Colon (tissue), 2 donors: ENCODE results near the gene PDGFA.
"Not testable (repeated sequence)": the region's sequence is repeated elsewhere in the genome, so short reads cannot be mapped to it uniquely, and the experiment has no call there.

Experiments used
- FAIRE-seq: peaks from 2 replicates; lab custom pipeline; 2012; peaks lifted over from hg19 to GRCh38; lab: Jason Lieb, UNC
- donor health status: control.
- donor health status: control.

The PDGFA gene

DNA sequence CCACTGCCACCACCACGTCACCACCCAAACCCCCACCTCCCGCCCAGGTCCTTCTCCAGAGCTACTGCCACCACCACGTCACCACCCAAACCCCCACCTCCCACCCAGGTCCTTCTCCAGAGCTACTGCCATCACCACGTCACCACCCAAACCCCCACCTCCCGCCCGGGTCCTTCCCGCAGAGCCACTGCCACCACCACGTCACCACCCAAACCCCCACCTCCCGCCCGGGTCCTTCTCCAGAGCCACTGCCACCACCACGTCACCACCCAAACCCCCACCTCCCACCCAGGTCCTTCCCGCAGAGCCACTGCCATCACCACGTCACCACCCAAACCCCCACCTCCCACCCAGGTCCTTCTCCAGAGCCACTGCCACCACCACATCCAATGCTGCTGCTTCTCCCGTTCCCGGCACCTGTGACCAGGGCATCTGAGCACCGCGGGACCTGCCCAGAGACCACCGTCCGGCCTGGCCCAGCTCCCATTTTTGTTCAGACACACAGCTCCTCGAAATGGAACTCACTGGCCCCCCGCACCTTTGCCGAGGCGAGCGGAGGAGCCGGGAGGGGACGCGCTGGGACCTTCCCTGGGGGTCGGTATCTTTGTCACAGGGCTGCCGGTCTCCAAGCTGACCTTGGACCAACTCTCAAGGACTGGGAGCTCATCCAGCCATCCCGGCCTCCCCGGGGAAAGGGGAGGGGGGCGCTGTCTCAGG lies 32.7 kb upstream of the PDGFA start:
- FAIRE-seq = not testable (repeated sequence)

DNA sequence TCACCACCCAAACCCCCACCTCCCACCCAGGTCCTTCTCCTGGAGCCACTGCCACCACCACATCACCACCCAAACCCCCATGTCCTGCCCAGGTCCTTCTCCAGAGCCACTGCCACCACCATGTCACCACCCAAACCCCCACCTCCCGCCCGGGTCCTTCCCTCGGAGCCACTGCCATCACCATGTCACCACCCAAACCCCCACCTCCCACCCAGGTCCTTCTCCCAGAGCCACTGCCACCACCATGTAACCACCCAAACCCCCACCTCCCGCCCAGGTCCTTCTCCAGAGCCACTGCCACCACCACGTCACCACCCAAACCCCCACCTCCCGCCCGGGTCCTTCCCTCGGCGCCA lies 31.9 kb upstream of the PDGFA start:
- not testable (repeated sequence) for FAIRE-seq

DNA sequence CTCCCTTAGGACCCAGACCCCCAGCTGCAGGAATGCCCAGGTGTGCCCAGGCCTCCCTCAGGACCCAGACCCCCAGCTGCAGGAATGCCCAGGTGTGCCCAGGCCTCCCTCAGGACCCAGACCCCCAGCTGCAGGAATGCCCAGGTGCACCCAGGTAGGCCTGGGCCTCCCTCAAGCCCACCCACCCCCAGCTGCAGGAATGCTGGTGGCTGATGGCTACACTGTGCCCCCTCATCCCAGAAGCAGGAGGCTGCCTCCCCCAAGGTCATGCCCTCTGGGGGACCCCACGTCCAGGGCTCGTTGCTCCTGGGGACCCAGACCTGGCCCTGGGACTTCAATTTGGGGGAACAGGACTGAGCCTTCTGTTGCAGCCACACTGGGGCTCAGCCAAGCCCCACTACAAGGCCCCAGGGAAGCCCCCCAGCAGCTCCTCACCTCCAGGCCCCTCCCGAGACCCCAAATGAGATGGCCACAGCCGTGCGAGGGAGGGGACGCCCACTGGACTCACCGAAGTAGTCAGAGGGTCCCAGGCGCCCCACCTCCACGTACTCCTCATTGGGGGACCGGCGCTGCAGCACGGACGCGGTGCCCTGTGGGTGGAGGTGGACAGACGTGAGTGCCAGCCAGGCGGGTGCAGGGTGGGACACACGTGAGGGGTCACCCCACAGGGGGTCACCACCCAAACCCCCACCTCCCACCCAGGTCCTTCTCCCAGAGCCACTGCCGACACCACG lies 31.4 kb upstream of the PDGFA start:
- no peak for FAIRE-seq

DNA sequence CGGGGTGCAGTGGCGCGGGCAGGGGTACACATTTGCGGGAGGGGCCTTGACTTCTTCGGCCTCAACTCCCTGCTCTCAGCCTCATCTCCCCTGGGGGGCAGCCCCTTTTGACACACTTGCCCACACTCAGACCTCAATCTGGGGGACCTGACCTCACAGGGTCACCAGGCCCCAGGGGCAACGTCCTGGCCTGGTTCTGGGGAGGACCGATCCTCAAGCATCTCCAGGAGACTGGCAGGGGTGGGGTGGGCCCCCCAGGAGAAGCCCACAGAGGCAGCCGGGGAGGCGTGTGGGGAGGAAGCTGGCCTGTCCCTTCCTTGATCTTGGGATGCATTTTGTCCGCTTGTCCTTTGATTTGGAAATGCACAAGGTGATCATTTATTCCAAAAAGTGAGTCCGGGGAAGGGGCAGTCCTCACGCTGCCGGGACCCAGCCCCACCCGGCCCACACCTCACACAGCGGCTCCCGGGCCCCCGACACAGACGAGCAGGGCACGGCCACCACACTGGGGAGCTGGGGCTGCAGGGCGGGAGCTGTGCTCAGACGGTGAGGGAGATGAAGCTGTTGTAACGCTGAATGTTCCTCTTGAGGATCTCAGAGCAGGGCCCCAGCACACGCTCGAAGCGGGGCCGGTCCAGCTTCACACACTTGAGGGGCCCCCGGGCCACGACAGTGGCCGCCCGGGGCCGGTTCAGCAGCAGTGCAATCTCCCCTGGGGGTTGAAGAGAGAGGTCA lies 30.4 kb upstream of the PDGFA start:
- FAIRE-seq = no peak

DNA sequence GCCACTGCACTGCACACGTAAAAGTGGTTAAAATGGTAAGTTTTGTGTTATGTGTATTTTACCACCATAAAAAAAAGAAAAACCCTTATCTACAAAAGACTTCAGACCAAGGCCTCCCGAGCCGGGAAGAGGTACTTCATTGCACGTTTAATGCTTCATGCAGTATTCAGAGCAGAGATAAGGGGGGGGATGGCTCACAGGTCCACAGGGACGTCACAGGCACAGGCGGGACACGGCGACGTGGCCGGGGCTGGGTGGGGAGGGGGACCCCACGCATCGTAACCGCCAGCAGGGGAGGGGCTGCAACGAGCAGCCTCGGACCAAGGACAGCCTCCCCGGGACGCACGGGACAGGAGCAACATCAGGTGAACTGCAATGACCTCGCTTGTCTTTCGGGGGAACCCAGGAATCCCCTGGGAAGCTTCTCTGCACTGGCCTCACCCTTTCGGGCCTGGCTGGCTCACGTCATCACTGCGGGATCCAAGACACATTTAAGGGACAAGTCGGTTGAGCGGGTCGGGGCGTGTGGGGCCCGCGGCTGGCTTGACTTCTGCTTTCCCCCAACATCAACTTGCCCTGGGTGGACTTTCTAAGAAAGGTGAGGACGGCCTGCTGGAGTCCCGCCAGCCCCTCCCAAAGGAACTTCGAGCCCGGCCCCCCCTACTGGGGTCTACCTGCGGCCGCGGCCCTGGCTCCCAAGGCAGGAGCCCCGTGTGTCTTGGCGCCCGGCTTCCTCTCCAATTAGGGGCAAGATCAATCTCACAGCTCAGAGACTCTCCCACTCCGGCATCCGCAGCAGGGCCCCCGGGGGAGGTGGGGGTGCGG lies 29.6 kb upstream of the PDGFA start:
- FAIRE-seq = no peak

DNA sequence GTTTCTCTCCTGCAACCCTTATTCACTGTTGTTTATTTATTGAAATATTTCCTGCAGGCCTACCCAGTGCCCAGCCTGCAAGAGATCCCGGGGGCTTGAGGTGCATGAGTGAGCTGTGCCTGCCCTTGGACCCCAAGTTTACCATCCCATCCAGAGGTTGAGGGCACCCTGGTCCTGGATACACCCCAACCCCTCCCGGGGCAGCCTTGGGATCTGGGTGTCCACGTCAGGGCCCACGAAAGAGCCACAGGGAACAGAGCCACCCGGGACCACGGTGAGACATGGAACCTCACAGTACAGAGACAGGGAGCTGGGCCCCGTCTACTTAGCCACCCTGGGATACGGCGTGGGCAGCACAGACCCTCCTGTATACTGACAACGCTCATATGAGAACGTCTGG lies 28.8 kb upstream of the PDGFA start:
- no peak for FAIRE-seq

DNA sequence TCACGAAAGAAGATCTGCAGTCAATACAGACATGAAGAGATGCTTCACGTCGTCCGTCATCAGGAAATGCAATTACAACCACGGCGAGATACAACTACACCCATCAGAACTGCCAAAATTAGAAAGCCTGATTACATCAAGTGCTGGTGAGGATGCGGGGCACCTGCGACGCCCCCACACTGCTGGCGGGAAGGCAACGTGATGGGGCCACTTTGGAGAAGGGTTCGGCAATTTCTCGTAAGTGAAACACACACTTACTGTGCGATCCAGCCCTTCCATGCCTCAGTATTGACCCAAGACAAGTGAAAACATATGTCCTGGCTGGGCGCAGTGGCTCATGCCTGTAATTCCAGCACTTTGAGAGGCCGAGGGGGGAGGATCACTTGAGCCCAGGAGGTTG lies 25.8 kb upstream of the PDGFA start:
- FAIRE-seq = no peak

DNA sequence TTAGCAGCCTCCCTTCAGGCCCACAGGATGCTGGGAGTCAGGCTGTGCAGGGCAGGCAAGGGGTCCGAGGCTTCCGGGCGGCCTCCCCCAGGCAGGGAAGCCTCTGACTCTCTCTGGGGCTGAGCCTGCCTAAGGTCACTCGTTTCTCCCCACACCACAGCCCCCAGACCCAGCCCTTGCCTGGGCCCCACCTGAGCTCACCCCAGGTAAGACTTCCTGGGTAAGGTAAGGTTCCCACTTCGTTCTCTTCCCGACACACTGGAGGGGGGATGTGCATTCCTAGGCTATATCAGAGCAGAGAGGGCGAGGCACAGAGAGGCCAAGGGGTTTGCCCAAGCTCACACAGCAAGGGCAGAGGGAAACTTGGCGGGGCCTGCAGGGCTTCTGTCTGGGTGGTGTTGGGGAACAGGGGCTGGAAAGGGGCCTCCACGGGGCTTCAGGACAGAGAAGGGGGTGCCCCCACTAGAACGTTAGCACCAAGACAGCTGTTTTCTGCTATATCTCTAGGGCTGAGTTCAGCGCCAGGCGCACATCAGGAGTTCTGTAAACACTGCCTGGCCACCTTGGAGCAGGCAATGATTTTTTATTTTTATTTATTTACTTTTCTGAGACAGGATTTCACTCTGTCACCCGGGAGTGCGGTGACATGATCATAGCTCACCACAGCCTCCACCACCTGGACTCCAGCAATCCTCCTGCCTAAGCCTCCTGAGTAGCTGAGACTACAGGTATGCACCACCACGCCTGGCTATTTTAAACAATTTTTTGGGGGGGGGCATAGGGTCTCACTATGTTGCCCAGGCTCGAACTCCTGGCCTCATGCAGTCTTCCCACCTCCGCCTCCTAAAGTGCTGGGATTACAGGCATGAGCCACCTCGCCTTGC lies 24.9 kb upstream of the PDGFA start:
- no peak for FAIRE-seq

DNA sequence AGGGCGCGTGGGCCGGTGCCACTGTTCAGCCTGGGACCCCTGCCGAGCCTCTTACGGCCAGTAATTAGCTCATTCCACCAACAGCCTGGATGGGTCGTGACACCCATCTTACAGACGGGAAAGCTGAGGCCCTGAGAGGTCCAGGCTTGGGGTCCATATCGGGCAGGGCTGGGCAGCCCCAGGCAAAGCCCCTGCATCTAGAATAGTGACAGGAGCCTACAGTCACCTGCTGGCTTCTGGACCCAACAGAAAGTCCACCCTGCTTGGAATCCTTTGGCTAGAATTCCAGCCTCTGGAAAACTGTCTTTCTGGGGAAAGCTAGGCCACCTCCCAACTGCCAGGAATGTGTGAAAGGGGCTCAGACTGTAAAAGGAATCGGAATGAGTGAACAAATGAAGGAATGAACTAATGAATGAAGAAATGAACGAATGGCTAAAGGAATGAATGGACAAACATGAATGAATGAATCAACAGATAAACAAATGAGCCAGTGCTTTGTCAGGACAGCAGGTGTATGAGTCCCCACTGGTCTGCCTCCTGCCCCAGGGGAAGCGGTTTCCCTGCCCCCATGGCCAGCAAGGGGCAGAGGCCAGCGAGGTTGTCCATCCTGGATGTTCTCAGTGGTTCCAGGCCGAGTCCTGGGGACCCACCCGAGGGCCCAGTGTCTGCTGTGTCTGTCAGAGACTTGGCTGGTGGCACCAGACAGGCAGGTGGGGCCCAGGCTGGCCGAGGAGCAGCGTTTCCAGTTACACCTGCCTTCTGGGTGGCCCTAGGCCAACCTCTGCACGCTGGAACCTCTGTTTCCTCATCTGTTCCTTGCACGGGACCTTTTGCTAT lies 24.1 kb upstream of the PDGFA start:
- no peak for FAIRE-seq

DNA sequence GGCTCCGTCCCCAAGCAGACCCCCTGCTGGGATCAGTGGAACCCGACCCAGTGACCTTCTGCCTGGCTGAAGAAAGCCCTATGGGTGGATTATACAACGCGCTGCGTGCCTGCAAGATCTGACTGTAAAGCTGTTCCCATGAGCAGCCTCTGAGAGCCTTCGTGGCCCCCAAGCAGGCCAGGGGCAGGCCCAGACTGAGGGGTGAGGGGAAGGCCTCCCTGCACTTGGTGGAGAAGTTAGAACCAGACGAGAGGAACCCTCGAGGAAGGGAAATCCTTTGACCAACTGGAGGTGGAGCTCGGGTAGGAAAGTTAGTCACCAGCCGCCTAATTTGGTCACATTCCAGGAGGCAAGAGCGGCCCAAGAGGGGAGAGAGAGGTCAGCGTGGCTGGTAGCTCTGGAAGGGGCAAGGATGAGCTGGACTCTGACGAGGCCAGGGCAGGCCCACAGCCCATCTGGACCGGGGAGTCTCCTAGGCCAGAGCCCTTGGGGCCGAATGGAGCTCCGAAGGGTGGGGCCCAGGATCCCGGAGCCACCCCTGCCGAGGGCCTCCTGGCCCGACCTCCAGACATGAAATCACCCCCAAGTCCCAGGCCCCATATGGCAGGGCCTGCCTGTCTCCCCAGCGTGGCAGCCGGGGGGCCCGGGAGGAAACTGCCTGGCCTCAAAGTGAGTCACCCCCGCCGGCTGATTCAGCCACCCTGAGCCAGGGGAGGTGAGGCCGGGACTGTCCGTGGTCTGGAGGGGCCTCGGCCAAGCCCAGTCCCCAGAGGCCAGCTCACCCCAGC lies 23.3 kb upstream of the PDGFA start:
- no peak for FAIRE-seq

DNA sequence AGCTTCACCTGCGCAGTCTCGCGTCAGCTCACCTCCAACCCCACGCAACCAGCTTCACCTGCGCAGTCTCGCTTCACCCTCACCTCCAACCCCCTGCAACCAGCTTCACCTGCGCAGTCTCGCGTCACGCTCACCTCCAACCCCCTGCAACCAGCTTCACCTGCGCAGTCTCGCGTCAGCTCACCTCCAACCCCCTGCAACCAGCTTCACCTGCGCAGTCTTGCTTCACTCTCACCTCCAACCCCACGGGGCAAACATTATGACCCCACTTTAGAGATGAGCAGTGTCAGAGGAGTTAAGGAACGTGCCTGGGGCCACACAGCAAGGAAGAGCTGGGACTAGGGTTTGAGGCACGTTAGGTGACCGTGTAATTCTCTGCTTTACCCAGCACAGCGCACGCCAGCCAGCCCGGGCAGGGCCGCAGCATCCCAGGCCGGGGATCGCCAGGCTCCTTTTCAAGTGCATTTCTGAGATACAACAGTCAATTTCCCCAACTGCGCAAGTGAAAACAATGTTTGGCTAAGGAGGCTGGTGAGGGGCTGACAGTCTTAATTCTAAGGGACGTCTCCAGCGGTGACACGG lies 22.6 kb upstream of the PDGFA start:
- no peak for FAIRE-seq

DNA sequence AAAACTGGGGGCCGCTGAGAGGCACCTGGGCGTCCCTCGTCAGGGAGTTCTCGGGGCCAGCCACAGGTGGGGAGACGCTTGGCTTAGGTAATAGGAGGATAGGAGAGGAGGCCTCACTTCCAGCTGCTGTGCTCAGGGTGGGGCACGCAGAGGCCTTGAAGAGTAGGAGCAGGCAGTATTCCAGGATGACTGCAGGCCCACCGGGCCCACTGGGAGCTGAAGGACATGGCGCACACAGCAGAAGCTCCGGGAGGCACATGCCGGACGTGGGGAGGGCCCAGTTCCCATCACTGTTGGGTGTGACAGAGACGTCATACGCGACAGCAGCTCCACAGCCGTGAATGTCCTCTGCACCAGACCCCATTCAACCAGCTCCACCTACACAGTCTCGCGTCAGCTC lies 22.0 kb upstream of the PDGFA start:
- no peak for FAIRE-seq

DNA sequence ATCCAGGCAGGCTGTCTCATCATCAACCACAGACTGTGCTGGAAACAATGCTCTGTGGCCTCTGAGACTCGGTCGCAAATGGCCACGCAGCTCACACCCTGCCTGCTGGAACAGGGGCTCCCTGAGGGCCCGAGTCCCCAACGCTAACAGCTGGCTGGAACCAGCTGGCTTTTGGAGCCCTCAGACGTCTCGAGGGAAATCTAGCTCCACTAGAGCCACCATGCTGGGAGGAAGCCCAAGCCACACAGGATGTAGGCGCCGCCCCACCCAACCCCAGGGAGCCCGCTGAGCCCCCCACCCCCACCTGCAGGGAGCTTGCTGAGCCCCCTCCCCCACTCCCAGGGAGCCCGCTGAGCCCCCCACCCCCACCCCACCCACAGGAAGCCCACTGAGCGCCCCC lies 21.4 kb upstream of the PDGFA start:
- no peak for FAIRE-seq

DNA sequence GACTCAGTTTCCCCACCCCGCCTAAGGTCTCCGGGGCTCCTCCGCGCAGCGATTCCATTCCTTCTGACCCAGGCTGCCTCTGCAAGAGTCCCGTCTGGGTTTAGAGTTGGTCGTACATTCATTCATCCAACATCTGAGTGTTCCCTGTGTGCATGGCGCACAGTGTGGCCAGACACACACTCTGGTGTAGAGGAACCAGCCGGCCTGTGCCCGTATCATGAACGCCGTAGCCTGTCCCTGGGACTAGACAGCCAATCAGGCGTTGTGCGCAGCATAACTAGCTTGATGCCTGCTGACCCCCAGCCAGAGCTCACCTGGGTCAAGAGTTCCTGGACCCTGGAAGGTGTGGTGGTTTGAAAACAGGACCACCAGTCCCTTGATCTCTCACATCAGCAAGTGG lies 20.9 kb upstream of the PDGFA start:
- no peak for FAIRE-seq

DNA sequence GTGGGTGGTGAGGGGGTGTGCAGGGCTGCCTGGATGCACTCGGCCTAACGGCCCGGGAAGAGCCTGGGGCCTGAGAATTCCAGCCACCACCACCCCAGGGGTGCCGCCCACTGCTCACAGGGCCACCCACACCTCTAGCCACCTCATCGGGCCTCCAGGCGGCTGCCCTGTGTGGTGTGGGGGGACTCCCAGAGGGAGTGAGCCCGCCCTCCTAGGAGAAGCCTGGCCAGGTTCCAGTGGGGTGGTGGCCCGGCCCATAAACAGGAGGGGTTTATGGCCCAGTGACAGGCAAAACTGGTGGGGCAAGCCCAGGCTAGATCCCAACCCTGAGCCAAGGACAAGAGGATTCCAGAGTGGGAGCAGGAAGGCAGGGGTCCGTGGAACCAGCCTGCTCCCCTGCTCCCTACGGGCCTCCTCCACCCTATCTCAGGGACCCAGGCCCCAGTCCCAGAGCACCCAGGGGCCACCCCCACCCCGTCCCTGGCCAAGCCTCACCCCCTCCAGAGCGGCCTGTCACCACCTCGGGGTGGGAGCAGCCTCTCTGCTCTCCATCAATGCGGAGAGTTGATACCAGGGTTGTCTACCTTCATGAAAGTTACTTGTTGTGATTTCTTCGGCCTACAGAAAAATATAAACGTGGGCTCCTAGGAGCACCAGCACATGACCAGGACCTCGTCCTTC lies 20.2 kb upstream of the PDGFA start:
- no peak for FAIRE-seq

DNA sequence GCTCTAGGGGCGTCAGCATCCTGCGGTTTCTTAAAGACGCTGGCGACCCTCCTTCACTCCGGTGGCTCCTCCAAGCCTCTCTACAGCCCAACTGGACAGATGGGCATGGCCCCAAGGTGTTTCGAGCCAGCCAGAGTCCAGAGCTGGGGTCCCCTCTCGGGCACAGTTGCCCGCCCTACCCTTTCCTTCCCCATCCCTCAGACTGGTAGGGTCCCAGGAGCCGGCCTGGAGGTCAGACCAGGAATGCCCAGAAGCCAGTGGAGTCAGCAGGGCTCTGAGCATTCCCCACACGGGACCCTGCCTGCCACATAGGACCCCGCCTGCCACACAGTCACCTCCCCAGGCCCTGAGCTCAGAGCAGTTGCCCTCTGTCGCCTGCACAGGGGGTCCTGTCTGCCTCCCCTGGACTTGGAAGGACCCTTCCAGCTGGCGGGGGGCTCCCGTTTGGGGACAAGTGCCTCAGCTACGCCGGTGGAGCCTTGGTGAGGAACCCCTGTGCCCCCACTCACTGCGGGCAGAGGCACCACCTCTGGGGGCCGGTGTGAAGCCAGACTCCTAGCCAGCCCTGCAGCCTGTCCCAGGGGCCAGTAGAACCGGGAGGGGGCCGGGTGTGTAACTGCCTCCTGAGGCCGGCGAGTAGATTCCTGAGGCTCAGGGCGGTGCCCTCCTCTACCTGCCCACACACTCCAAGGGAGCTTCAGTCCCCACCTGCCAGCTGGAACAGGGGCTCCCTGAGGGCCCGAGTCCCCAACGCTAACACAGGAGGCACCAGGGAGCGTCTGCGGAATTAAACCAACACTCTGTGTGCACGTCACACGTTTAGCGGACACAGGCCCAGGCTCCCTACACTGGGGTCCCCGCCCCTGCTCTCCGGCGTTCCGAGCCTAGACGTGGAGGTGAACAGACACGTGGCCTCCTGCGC lies 19.4 kb upstream of the PDGFA start:
- no peak for FAIRE-seq

DNA sequence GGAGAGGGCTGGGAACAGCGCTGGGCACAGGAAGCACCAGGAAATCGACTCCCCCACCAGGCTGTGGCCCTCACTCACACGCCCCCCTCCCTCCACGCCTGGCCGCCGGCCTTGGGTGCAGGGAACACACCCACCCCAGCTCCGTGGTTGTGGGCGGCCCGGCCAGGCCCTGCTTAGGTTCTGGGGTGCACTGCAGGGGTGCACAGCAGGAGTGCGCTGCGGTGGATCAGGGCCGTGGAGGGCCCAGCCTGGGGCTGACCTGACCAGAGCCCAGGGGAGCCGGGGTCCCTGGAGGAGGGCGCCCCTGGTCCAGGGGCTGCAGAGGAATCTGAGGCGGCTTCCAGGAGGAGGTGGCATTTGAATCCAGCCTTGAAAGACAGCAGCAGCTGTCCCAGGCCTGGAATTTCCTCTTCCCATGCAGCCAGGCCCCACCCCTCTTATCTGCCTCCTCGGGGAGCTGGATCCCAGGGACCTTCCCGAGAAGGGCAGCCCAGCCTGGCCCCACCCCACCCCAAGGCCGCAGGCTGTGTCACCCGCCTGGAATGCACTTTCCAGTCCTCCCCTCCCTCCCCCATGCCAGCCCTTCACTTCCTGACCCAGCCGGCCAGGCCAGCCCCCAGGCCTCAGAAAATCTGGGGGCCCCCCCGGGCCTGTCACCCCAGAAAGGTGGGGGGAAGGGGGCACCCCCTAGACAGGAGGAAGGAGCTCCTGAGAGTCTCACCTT lies 18.4 kb upstream of the PDGFA start:
- no peak for FAIRE-seq
